SIG-M5 treated with dmso at 0.1 percent for 504 hours (cell line): ENCODE data around the gene ARL6IP6.
A peak's percentile ranks its signal among the peaks of the same experiment; 100 is the strongest.

Experiments used
- DNase-seq: peaks from one replicate; lab custom pipeline; 2025; ENCODE audit not compliant: unreplicated experiment; lab: John Stamatoyannopoulos, UW

The ARL6IP6 gene

DNA sequence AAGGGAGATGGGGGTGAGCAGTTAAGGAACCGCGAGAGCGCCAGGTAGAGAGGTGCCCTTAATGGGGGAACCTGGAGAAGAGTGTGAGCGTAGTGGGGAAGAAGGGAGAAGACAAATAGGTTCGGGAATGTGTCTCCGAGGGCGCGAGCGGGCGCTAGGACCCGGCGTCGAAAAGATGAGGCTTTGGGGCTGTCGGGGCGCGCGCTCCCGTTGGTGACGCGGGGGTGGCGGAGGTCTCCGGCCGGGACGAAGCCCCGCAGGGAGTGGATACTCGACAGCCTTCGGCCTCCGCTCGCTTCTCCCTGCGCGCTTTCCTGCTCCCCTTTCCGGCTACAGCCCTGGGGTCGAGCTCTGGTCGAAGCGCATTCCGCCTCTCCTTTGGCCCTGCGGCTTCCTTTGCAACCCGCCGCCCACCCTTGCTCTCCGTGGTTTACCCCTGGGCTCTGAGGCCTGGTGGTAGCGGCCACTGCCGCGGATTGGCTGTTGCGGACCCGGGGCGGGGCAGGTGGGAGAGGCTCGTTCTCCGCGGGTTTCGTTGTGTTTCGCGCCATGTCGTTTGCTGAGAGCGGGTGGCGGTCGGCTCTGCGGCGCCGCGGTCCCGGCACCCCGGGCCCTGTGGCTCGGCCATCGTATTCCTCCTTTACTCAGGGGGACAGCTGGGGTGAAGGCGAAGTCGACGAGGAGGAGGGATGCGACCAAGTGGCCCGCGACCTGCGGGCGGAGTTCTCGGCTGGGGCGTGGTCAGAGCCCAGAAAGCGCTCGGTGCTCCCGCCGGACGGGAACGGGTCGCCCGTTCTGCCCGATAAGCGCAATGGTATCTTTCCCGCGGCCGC is at the start of gene ARL6IP6:
TSS of gene ARL6IP6 (plus strand) at position 545 of the 833 bp plus-strand sequence. CDS start at position 550, 5 bp downstream.
- DNase-seq: peak; percentile 92

DNA sequence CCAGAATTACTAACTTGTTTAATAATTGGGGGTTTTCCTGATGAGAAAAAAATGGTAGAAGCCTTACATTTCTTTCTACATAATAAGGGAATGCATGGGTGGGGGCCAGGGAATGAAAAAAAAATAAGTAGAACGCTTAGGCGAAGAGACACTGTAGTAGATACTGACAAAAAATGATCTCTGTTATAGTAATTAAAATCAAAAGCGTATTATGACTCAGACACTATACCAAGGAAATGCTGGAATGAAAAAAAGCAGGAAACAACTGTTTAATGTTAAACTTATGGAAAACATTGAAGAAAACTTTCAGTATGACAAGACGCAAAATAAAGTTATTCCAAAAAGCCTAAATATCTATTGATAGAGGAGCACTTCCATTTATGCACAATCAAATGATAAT is 44.1 kb upstream of the ARL6IP6 start:
- DNase-seq: no peak

DNA sequence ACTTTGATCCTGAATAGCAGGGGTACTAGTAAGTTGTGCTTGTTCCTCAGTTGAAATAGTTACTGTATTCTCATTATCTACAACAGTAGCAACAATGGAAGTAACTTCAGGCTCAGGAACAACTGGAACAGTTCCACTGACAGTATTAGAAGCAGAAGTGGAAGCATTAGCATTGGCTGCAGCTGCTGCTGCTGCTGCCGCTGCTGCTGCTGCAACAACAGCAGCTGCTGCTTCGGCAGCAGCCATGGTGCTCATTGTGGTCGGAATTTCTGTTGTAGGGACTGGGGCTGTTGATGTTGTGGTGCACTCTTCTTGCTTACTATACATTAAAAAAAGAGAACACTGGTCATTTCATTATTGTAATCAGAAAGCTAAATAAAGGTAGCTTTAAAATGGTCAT is 42.0 kb upstream of the ARL6IP6 start:
- no peak for DNase-seq

DNA sequence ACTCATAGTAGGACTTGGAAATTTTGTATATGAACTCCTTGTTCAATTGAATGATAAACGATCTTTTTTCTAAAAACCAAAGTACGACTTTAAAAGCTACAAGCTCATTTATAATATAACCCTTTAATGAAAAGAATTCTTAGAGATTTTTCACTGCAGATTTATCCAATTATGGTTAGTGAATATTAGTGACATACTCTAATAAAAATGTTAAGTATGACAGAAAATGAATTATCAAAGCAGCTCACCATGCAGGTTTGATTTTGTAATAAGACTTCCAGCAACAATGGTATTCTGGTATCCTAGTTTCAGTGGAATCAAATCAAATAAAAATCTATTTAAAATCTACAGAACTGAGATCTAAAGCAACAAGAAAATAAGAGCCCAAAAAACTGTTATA is 39.6 kb upstream of the ARL6IP6 start:
- DNase-seq: no peak

DNA sequence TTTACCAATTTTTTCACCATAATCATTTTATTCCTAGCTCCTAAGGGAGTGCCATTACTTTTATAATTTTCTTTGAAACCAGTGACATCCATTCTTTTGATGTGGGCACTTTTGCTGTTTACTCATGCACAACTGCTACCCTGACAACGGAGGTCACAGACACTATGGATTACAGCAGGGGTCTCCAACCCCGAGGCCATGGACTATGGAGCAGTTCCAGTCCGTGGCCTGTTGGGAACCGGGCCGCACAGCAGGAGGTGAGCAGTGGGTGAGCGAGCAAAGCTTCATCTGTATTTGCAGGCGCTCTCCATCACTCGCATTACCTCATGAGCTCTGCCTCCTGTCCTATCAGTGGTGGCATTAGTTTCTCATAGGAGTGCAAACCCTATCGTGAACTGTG is 35.8 kb upstream of the ARL6IP6 start:
- DNase-seq: no peak

DNA sequence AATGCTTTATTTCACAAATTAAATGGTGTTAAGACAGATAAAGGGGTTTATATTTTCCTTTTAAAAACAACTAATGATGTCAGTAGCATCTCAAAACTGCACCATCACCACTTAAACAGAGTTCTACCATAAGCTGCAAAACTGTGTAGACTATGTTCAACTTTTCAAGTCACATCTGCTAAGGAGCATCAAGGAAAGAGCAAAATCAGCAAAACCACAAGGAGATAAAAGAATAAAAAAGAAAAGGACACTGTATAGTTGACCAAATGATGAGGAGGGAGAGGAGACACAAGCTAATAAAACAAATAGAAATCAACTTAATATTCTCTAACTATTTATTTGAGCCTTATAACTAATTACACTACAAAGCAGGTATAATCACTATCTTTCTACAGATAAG is 35.0 kb upstream of the ARL6IP6 start:
- DNase-seq: no peak

DNA sequence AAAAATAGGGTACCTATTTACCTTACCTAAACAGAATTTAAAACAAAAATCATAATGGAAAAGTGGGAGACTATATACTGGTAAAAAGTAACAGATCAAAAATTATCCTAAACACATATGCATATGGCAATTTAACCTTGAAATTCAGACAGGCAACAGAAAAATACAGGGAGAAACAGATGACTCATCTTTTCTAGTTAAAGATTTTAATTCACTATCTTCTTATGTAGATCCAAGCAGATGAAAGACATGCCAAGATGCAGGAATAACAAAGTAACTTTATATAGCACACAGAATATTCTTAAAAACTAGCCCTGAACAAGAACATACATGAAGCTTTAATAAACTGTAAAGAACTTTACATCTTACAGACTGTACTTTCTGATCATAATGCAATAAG is 32.1 kb upstream of the ARL6IP6 start:
- DNase-seq: no peak

DNA sequence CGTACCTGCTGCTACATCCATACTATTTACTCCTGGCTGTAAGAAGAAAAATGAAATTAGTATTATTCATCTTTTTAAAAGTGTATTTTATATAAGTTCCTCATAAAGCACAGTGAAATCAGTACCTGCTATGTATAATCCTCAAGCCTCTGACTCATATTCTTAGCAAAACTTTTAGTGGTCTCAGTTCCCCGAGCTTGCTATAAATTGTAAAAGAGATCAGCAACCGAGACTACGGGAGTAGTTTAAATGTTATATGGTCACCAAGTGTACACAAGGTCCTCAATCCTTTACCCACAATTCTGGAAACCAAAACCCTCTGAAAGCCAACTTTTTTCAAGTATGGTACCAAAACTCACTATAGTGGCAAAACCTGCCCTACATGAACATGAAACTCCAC is 25.4 kb upstream of the ARL6IP6 start:
- DNase-seq: no peak

DNA sequence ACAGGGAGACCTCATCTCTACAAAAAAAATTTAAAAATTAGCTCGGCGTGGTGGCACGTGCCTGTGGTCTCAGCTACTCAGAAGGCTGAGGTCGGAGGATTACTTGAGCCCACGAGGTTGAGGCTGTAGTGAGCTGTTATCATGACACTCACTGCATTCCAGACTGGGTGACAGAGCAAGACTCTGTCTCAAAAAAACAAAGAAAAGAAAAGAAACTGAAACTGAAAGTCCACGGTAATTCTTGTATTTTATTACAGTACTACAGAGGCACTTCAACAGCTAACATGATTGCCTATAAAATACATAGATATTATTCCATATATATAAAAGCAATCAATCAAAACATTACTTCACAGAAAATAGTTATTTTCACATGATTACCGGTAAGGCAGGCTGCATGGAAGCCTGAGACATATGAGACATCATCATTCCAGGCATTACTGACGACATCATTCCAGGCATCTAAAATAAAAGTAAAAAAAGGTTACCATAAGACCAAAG is 24.2 kb upstream of the ARL6IP6 start:
- DNase-seq: no peak

DNA sequence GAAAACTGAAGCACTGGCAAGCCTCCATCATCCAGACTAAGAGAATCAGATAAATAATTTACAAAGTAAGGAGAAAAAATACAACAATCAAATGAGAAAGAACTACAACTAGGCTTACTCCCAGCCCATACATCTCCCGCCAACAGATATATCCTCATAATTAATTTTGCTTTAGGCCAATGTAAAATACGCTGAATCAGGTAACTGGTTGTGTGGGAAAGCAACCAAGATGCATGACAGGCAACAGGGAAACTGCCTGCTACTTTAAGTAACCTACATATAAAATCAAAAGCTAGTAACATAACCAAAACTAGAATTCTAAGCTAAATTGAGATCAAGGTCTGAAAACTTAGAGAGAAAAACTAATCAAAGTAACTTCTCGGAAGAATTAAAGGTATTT is 22.7 kb upstream of the ARL6IP6 start:
- no peak for DNase-seq

DNA sequence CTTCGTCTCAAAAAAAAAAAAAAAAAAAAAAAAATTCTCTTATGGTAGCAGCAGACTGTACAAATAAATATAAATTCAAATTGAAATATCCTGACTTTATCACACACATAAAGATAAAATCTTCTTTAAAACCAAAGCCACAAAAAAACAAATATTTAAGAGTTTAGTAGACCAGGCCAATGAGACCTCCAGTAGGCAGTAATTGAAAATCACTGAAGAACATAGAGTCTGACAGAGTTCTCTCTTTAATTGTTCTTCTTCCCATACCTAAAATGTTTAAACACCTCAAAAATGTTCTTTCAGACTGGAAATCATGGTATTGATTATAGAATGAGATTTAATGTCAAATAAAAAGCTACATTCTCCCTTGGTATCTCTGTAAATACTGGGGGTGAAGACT is 21.9 kb upstream of the ARL6IP6 start:
- no peak for DNase-seq

DNA sequence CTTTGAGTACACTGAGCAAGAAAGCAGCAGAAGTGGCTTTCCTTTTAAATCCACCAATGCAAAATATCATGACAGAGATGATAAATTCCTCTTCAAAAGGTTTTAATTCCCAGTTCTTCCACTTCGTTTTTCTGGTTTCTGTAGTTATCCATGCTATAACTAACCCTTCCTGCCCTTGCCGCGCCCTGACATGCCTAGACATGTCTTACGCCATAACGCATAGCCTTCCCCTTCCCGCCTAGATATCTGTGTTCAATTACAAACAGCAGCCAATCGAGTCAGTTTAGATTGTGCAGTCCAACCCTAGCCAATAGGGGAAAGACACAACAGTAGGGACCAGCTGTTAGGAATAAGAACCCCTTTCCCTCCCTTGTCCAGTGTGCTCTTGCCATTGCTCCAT is 17.2 kb upstream of the ARL6IP6 start:
- DNase-seq: no peak

DNA sequence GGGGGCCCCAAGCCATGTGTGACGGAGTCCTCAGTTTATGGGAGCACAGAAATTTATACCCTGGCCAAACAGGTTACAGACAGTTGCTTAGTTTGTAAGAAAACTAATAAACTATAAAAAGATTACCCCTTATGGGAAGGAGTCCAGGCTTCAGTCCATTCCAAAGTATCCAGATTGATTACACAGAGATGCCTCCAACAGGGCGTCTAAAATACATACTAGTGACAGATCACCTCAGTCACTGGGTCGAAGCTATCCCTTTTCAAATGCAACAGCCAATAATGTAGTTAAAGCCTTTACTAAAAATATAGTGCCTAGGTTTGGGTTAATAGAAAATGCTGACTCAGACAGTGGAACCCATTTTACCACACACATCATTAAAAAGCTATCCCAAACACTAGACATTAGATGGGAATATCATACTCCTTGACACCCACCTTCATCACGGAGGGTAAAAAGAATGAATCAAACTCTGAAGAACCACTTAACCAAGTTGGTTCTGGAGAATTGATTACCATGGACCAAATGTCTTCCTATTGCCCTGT is 11.9 kb upstream of the ARL6IP6 start:
- no peak for DNase-seq

DNA sequence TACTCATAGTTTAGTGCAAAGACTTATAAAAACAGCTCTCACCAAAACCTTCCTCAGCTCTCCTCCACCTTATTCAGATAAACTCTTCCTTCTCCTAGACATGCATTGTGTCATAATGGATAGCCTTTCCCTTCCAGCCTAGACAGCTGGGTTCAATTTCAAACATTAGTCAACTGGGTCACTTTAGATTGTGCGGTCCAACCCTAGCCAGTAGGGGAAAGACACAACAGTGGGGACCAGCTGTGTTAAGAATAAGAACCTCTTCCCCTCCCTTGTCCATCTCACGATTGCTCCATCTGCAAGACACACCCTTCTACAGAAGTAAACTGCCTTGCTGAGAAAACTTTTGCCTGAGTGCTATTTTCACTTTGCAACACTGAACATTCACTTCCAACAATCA is 9.7 kb upstream of the ARL6IP6 start:
- no peak for DNase-seq

DNA sequence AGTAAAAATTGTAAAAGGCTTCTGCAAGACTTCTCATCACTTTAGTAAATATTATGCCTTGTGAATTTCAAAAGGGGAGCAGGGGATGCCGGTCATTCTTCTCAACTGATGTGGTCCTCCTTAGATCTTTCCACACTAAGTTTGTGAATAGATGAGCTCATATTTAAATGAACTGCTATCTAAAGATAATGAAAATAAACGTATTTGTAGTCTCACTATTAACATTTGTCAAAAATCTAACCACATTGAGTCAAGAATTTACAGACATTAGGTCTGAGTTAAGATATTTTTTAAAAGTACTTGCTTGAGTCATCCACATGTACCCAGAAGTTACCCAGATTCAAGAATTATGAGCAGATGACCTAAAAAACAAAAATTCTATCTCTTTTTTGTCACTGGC is 7.7 kb upstream of the ARL6IP6 start:
- DNase-seq: no peak

DNA sequence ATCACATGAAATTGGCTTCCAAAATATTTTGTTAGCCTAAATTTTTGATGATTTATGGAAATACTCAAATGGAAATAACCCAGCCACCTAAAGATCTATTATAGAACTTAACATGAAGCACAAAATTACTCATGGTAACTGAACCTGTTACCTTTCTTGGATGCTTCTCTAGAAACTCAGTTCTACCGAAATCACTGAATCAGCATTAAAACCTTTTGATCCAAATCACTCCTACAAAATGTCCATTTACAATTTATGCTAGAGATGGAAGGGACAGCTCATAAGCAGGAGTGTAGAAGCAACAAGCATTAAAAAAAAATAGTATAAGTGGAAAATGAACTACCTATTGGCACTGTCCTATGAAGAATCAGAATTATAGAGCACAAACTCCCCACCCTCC is 3.3 kb upstream of the ARL6IP6 start:
- no peak for DNase-seq

DNA sequence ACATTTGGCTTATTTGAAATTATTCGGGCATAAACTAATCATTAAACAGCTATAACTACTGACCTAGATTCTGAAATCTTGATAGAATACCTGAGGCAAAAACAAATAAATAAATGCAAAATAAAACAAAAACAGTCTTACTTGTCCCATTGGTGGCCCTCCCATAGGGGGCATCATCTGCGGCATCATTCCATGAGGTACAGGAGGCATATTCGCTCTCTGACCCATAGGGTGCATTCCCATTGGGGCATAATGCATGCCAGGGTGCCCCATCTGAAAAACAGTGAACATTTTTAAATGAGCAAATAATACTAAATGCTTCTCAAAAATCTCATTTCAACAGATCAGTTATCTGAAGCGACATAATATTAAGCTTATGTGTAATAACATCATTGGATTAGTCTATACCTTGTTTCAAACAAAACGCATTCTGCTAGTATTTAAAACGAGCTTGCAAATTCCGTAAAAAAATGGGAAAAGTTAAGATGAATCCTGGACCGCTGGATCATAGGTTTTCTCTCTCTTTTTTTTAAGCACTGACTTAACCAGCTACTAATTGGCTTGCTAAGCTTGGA is 2.5 kb upstream of the ARL6IP6 start:
- DNase-seq: peak; percentile 76

DNA sequence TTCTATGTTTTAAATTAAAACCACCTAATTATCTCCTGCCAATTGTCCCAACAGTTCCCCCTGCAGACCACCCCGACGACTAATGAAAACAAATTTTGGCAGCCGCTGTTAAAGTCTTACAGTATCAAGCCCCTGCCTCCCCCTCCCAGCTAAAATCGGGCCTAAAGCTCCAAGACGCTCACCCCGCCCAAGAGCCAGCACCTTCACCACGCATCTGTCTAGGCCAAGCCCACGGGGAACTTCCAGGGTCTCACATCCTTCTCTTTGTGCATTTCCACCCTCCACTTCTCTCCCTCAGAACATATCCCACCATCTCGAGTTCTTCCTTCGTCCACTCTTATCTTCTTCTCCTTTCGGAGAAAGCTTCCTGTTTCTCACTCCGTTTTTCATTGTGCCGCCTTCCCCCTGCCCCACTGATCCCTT is 1.6 kb upstream of the ARL6IP6 start:
- DNase-seq: peak; percentile 81

DNA sequence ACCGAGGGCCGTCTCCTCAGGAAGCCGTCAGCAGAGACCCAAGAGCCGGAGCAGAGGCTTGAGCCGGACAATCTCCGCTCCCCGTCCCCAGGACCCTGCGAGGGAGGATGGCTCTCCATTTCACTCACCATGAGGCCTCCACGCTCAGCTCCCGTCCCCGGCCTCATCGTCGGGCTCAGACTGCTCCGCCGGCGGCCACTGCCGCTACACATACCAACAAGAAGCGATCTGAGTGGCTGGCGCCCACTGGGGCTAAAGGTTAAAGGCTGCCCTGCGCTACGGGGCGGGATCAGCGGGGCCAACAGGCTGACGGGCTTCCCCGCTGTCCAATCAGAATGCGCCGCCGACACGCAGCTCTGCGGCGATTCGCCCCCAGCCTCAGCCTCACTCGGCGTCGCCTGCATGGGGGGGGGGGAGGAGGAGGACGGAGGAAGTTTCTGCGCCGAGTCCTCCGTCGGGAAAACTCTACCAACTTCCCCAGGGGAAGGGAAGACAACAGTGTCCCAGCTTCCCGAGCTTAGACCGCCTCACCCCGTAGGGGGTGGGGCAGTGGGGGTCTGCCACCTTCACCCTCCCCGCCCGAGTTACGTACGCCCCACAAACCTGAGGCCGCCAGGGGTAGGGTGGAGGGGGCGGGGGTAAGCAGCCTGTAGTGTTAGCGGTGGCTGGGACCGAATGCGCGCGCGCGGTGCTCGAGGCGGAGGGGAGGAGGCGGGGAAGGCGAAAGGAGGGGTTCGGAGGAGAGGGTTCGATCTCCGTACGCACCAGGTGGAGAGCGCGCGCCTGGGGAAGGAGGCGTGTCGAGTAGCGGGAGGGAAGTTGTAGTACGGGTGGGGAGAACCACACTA is 968 bp upstream of the ARL6IP6 start, which contains the start of gene PRPF40A:
TSS of gene PRPF40A (minus strand) at position 234 of the 848 bp plus-strand sequence. CDS start at position 212, 22 bp downstream.
- DNase-seq: peak; percentile 97

DNA sequence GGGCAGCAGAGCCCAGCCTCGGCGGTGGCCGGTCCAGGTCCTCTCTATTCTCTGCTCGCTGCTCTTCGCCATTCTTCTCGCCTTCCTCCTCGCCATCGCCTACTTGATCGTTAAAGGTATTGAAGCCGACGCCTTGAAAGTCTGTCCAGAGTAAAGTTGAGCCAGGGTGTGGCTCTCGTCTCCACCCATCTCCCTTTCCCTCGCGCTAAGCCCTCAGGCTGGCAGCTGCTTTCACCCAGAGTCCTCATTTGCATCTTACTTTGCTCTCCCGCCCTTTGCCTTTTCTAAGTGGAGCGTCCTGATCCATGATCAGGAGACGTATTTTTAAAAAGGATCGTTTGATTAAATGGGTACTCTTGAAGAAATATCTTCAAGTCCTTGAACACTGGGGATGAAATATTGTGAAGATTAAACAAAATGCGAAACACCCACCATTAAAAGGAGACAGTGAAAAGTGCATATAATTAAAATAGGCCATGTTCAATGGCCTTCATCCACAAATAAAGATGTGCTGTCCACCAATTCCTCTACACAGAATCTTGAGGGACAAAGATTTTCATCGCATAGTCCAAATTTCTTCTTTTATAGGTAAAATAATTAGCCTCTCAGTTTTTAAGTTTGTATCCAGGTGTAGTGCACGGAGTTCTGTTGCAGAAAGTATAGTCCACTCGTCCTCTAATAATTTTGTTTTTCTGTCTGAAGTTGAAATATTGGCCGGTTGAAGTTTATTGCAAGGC is 657 bp downstream of the ARL6IP6 start:
- peak; percentile 76 for DNase-seq

DNA sequence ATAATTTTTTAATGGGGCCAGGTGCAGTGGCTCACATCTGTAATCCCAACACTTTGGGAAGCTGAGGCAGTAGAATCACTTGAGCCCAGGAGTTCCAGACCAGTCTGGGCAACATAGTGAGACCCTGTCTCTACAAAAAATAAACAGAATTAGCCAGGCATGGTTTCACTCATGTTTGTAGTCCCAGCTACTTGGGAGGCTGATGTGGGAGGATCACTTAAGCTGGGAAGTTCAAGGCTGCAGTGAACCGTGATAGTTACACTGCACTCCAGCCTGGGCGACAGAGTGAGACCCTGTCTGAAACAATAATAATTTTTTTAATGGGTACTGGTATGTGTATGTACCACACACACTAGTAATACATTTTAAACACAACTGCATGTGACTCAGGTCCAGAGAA is 2.4 kb downstream of the ARL6IP6 start:
- DNase-seq: no peak
